ENCODE results near the gene AP2A2.

Gene AP2A2

GRCh38 chr11:910044-910588, 15.6 kb upstream of the AP2A2 start:
- H3K4me3 Mint-ChIP-seq = peak overlapping the region; percentile 91
- H3K27ac Mint-ChIP-seq = peak overlapping the region; percentile 90
- no peaks in the 10 kb centered on the region for H3K9me3 Mint-ChIP-seq
- DNase-seq = no peak
- H3K4me1 Mint-ChIP-seq (ENCODE audit: low read depth) = peaks cover 26% of the 10 kb centered on the region
- no peaks in the 10 kb centered on the region for H3K27me3 Mint-ChIP-seq
- H3K36me3 Mint-ChIP-seq (ENCODE audit: low read depth) = peaks cover 44% of the 10 kb centered on the region

- Mint-ChIP-seq H3K36me3 (ENCODE audit: low read depth) (peaks cover 40% of the 10 kb centered on the region), H3K4me1 (ENCODE audit: low read depth) (peaks cover 26% of the 10 kb centered on the region), H3K4me3 (peak within 1 kb of the TSS; percentile 91), H3K27me3 (no peaks in the 10 kb centered on the region), H3K27ac (peak within 1 kb of the TSS; percentile 90), H3K9me3 (no peaks in the 10 kb centered on the region)
- peak; percentile 95 for DNase-seq
Measured at GRCh38 chr11:910589-911030, 15.1 kb upstream of the AP2A2 start, which contains the start of gene CHID1. Gene CHID1 (minus strand): TSS chr11:910810. CDS start chr11:904816, 5,994 bp downstream.

DNA sequence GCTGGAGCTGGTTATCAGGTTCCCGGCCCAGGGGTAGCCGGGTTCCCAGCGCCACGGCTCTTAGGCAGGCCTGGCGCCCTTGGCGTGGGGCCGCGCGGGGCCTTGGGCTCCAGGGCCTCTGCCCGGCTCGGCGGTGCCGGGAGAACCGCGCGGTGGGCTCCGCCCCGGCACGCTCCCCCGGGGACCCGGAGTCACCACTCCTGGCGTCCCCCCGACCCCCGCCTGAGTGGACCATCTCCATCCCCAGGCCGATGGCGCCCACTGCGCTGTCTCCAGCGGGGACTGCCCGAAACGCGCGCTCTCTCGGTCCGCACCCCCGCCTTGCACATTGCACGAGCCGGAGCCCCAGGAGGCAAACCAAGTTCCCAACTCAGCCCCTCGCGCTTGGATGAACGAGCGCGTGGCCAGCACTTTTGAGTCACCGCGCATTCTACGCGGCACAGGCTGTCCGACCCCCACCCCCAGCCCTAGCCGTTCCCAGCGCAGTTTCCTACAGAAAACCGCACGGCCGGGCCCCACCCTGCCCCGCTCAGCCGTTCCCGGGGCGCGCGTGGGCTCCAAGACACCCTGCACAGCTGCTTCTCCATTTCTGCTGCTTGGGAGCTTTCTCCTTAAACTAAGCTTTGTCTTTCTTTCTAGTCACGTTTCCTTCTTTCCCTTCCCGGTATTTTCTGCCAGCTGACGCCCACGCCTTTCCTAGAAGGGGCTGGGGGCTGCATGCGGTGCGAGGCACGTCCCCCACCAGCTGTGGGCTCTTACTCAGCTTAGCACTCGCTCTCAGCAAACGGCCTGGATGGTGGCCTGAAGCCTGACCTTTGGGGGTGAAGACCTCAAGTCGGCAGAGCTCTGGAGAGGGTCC, 14.4 kb upstream of the AP2A2 start:
- peaks cover 36% of the 10 kb centered on the region for H3K36me3 Mint-ChIP-seq (ENCODE audit: low read depth)
- H3K27me3 Mint-ChIP-seq = no peaks in the 10 kb centered on the region
- peak; percentile 57 for DNase-seq
- H3K4me1 Mint-ChIP-seq (ENCODE audit: low read depth) = peaks cover 26% of the 10 kb centered on the region
- H3K4me3 Mint-ChIP-seq = peak overlapping the region; percentile 81
- H3K9me3 Mint-ChIP-seq = no peaks in the 10 kb centered on the region
- peak overlapping the region; percentile 90 for H3K27ac Mint-ChIP-seq

- H3K4me3 Mint-ChIP-seq = peak overlapping the region; percentile 81
- no peaks in the 10 kb centered on the region for H3K27me3 Mint-ChIP-seq
- H3K27ac Mint-ChIP-seq = peak overlapping the region; percentile 90
- peaks cover 26% of the 10 kb centered on the region for H3K4me1 Mint-ChIP-seq (ENCODE audit: low read depth)
- H3K9me3 Mint-ChIP-seq = no peaks in the 10 kb centered on the region
- no peak for DNase-seq
- H3K36me3 Mint-ChIP-seq (ENCODE audit: low read depth) = peaks cover 30% of the 10 kb centered on the region
Measured at GRCh38 chr11:911890-912219, 13.8 kb upstream of the AP2A2 start.

GRCh38 chr11:912266-912665, 13.4 kb upstream of the AP2A2 start:
- Mint-ChIP-seq H3K27ac (no peak overlapping the region), H3K4me1 (ENCODE audit: low read depth) (peaks cover 26% of the 10 kb centered on the region), H3K9me3 (no peaks in the 10 kb centered on the region), H3K4me3 (no peak overlapping the region), H3K27me3 (no peaks in the 10 kb centered on the region), H3K36me3 (ENCODE audit: low read depth) (peaks cover 27% of the 10 kb centered on the region)
- DNase-seq = no peak

GRCh38 chr11:913043-913442, 12.6 kb upstream of the AP2A2 start:
- Mint-ChIP-seq H3K27me3 (no peaks in the 10 kb centered on the region), H3K4me3 (no peak overlapping the region), H3K36me3 (ENCODE audit: low read depth) (peaks cover 21% of the 10 kb centered on the region), H3K9me3 (no peaks in the 10 kb centered on the region), H3K4me1 (ENCODE audit: low read depth) (peaks cover 22% of the 10 kb centered on the region), H3K27ac (no peak overlapping the region)
- DNase-seq = no peak

GRCh38 chr11:914204-914603, 11.5 kb upstream of the AP2A2 start:
- Mint-ChIP-seq H3K27me3 (no peaks in the 10 kb centered on the region), H3K4me3 (no peak overlapping the region), H3K36me3 (ENCODE audit: low read depth) (peaks cover 11% of the 10 kb centered on the region), H3K4me1 (ENCODE audit: low read depth) (peaks cover 13% of the 10 kb centered on the region), H3K9me3 (no peaks in the 10 kb centered on the region), H3K27ac (no peak overlapping the region)
- no peak for DNase-seq

- Mint-ChIP-seq H3K27ac (no peak overlapping the region), H3K4me1 (ENCODE audit: low read depth) (peaks cover 8% of the 10 kb centered on the region), H3K27me3 (no peaks in the 10 kb centered on the region), H3K36me3 (ENCODE audit: low read depth) (peaks cover 3% of the 10 kb centered on the region), H3K4me3 (no peak overlapping the region), H3K9me3 (no peaks in the 10 kb centered on the region)
- no peak for DNase-seq
Measured at GRCh38 chr11:914747-915501, 10.7 kb upstream of the AP2A2 start.

GRCh38 chr11:917426-917825, 8.2 kb upstream of the AP2A2 start:
- no peaks in the 10 kb centered on the region for H3K27me3 Mint-ChIP-seq

GRCh38 chr11:921921-922678, 3.6 kb upstream of the AP2A2 start:
- H3K4me3 Mint-ChIP-seq = no peak overlapping the region

More at GRCh38 chr11:917426-917825, 8.2 kb upstream of the AP2A2 start:
- no peaks in the 10 kb centered on the region for H3K36me3 Mint-ChIP-seq (ENCODE audit: low read depth)
- DNase-seq = no peak
- H3K4me3 Mint-ChIP-seq = no peak overlapping the region
- H3K4me1 Mint-ChIP-seq (ENCODE audit: low read depth) = peaks cover 2% of the 10 kb centered on the region
- H3K9me3 Mint-ChIP-seq = no peaks in the 10 kb centered on the region
- H3K27ac Mint-ChIP-seq = no peak overlapping the region

GRCh38 chr11:923691-924405, 1.8 kb upstream of the AP2A2 start:
- no peak for DNase-seq
- Mint-ChIP-seq H3K4me1 (ENCODE audit: low read depth) (peaks cover 28% of the 10 kb centered on the region), H3K4me3 (no peak overlapping the region), H3K27me3 (no peaks in the 10 kb centered on the region), H3K9me3 (no peaks in the 10 kb centered on the region), H3K27ac (no peak overlapping the region), H3K36me3 (ENCODE audit: low read depth) (peaks cover 17% of the 10 kb centered on the region)

More at GRCh38 chr11:921921-922678, 3.6 kb upstream of the AP2A2 start:
- H3K9me3 Mint-ChIP-seq = no peaks in the 10 kb centered on the region
- peaks cover 9% of the 10 kb centered on the region for H3K36me3 Mint-ChIP-seq (ENCODE audit: low read depth)
- DNase-seq = no peak
- peaks cover 11% of the 10 kb centered on the region for H3K4me1 Mint-ChIP-seq (ENCODE audit: low read depth)
- no peak overlapping the region for H3K27ac Mint-ChIP-seq
- H3K27me3 Mint-ChIP-seq = no peaks in the 10 kb centered on the region

DNA sequence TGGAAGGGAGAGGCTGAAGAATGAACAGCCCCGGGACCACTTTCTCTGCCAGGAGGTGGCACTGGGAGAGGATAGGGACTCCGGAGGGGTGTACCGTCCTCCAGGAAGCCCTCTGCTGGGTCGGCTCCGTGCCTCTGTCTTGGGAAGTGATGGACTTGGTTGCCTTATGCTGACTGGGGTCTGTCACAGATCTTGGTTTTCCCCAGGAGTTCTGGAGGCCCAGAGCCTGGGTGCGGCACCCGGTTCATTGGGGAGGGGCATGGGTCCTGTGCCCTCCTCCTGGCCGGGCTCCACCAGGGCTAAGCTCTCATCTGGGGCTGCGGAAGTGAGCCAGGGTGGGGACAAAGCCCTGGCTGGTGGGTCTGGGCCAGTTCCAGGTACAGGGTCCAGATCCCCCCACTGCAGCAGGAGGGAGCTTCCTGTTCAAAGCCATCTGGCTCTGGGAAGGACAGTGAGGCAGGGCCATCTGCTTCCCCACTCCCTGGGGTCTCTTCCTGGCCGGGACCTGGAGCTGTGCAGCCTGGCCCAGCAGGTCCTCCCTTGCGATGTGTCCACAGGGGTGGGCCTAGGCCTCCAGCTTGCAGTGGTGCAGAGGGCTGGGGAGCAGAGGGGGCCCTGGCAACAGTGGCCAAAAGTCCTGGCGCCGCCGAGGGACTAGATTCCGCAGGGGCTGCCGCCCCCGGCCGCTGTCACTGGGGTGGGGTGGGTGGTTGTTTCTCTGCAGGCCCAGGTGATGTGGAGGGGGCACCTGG, 1.1 kb upstream of the AP2A2 start:
- peaks cover 33% of the 10 kb centered on the region for H3K4me1 Mint-ChIP-seq (ENCODE audit: low read depth)
- H3K27ac Mint-ChIP-seq = no peak overlapping the region
- H3K9me3 Mint-ChIP-seq = no peaks in the 10 kb centered on the region
- DNase-seq = peak; percentile 39
- peaks cover 23% of the 10 kb centered on the region for H3K36me3 Mint-ChIP-seq (ENCODE audit: low read depth)
- no peak overlapping the region for H3K4me3 Mint-ChIP-seq
- H3K27me3 Mint-ChIP-seq = no peaks in the 10 kb centered on the region

DNA sequence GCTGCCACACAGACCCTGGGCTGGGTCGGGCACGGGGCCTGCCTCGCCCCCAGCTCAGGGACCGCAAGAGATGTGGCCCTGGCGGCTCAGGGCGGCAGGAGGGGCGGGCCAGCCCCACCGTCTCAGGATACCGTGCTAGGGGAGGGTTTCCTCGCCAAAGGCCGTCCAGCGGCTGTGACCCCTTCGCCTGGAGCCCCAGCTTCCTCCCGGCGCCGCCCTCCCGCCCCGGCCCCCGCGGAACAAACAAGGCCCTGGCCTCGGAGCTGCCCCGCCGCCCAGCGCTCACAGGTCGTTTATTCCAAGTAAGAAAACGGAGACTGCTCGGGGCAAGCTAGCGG, 543 bp upstream of the AP2A2 start:
- Mint-ChIP-seq H3K9me3 (no peaks in the 10 kb centered on the region), H3K36me3 (ENCODE audit: low read depth) (peaks cover 26% of the 10 kb centered on the region), H3K4me1 (ENCODE audit: low read depth) (peaks cover 36% of the 10 kb centered on the region), H3K27me3 (no peaks in the 10 kb centered on the region), H3K4me3 (no peak overlapping the region), H3K27ac (no peak overlapping the region)
- no peak for DNase-seq

Measured in activated T-cell treated with anti-CD3 and anti-CD28 coated beads, Interleukin-2, amount 50 U/mL, for 24 hours (primary cell).